PC-9 (cell line): ENCODE results near the gene THNSL1.

Experiments
- CTCF ChIP-seq: fragments of 200-600 bp; sonication (generic); conservative IDR thresholded peaks from 2 replicates; pipeline ENCODE4 v1.6.1; 2017; ENCODE audit warnings: mixed run types, antibody characterized with exemption, mild to moderate bottlenecking, moderate library complexity
- EZH2 ChIP-seq: fragments of 200-600 bp; sonication (generic); IDR thresholded peaks from 2 replicates; pipeline ENCODE4 v1.8.0; 2017; ENCODE audit warnings: antibody characterized with exemption, low read depth

DNA sequence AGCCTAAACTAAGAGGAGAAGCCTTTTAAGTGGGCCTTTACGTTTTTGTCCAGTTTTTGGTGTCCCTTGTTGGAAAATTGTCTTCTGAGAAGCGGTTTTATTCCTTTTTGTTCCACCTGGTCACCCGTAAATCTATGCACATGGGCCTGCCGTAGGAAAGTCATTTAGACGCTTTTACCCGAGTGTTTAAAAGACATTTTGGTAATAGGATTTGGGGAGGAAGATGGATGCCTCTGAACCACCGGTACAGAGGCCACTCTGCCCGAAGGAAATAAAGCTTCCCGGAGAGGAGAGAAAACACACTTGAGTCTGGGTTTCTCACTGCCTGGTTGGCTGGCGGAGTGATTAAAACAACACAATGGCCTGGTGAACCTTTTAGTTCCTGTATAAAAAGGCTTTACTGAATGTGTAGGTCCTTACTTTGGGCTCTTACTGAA is 760 bp downstream of the THNSL1 start:
- TF ChIP-seq CTCF, result no peak
- no peak for TF ChIP-seq EZH2
